Fibroblast of skin of back (primary cell): ENCODE results near the gene FAM118B.

Experiments used
- DNase-seq: peaks from one replicate; pipeline ENCODE4 v3.0.0-alpha.2; 2013

FAM118B gene

GRCh38 chr11:126186708-126187529 is 24.7 kb upstream of the FAM118B start:
- DNase-seq: no peak

- no peak for DNase-seq
Measured at GRCh38 chr11:126188332-126189108, 23.1 kb upstream of the FAM118B start.

GRCh38 chr11:126189109-126189929 is 22.3 kb upstream of the FAM118B start:
- DNase-seq: no peak

- no peak for DNase-seq
Measured at GRCh38 chr11:126190792-126191191, 20.8 kb upstream of the FAM118B start.

GRCh38 chr11:126191379-126192073 is 20.1 kb upstream of the FAM118B start:
- no peak for DNase-seq

GRCh38 chr11:126192361-126192760 is 19.2 kb upstream of the FAM118B start:
- no peak for DNase-seq

GRCh38 chr11:126193038-126193478 is 18.5 kb upstream of the FAM118B start:
- DNase-seq: no peak

- peak; percentile 44 for DNase-seq
Measured at GRCh38 chr11:126194121-126194543, 17.4 kb upstream of the FAM118B start.

GRCh38 chr11:126195119-126195518 is 16.5 kb upstream of the FAM118B start:
- DNase-seq: no peak

- peak; percentile 17 for DNase-seq
Measured at GRCh38 chr11:126197277-126197939, 14.2 kb upstream of the FAM118B start.

GRCh38 chr11:126198648-126199047 is 12.9 kb upstream of the FAM118B start:
- no peak for DNase-seq

GRCh38 chr11:126202646-126203359 is 8.8 kb upstream of the FAM118B start:
- no peak for DNase-seq

GRCh38 chr11:126205359-126205758 is 6.2 kb upstream of the FAM118B start:
- DNase-seq: no peak

- DNase-seq: no peak
Measured at GRCh38 chr11:126207896-126208295, 3.7 kb upstream of the FAM118B start.

GRCh38 chr11:126210871-126211235 is 729 bp upstream of the FAM118B start:
- peak; percentile 4 for DNase-seq

- DNase-seq: peak; percentile 4
Measured at GRCh38 chr11:126212089-126212660, 593 bp downstream of the FAM118B start.

- no peak for DNase-seq
Measured at GRCh38 chr11:126214441-126214840, 2.9 kb downstream of the FAM118B start.

GRCh38 chr11:126214841-126215240 is 3.3 kb downstream of the FAM118B start:
- DNase-seq: no peak

GRCh38 chr11:126216526-126217305 is 5.1 kb downstream of the FAM118B start:
- DNase-seq: no peak

- DNase-seq: no peak
Measured at GRCh38 chr11:126217491-126217890, 5.9 kb downstream of the FAM118B start.
